Panc1 (cell line): Measurements from ENCODE around the gene CELF1.

Source experiments
- POLR2AphosphoS5 ChIP-seq: IDR thresholded peaks from 2 replicates; pipeline ENCODE4 v1.6.1; 2012; ENCODE audit warnings: mild to moderate bottlenecking, low read depth, low read length, moderate library complexity
- TCF7L2 ChIP-seq: IDR thresholded peaks from 2 replicates; pipeline ENCODE4 v1.6.1; 2011; ENCODE audit warnings: mild to moderate bottlenecking, low read depth, low read length, inconsistent platforms
- TF ChIP-seq, protein P1 (sequence below): fragments of 450-650 bp; IDR thresholded peaks from 2 replicates; pipeline ENCODE4 v1.5.1; 2017; ENCODE audit warnings: mild to moderate bottlenecking
- TF ChIP-seq, protein P2 (sequence below), 2 experiments: IDR thresholded peaks; 2 replicates each; pipeline ENCODE4 v1.6.1; 2011 to 2012; ENCODE audit warnings: low read depth in 2 of 2, control low read depth in 1 of 2, low read length in 1 of 2, mild to moderate bottlenecking in 1 of 2, moderate library complexity in 1 of 2; ENCODE audit not compliant: insufficient read depth in 1 of 2

DNA sequence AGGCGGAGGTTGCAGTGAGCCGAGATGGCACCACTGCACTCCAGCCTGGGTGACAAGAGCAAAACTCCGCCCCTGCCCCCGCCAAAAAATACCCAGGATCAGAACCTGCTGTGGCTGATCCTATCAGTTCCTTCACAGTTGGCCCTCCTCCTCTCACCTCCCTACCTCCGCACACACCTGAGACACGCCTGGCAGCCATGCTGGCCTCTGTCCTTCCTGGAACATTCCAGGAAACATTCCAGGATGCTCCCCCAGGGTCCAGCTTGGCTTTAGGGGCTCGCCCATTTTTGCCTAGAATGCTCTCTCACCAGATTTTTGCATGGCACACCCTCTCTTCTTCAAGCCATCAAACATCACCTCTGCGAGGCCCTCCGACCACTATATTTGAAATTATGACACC, 106.1 kb downstream of the CELF1 start:
- TF ChIP-seq, protein P1, sequence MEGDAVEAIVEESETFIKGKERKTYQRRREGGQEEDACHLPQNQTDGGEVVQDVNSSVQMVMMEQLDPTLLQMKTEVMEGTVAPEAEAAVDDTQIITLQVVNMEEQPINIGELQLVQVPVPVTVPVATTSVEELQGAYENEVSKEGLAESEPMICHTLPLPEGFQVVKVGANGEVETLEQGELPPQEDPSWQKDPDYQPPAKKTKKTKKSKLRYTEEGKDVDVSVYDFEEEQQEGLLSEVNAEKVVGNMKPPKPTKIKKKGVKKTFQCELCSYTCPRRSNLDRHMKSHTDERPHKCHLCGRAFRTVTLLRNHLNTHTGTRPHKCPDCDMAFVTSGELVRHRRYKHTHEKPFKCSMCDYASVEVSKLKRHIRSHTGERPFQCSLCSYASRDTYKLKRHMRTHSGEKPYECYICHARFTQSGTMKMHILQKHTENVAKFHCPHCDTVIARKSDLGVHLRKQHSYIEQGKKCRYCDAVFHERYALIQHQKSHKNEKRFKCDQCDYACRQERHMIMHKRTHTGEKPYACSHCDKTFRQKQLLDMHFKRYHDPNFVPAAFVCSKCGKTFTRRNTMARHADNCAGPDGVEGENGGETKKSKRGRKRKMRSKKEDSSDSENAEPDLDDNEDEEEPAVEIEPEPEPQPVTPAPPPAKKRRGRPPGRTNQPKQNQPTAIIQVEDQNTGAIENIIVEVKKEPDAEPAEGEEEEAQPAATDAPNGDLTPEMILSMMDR = no peak
- no peak for TF ChIP-seq POLR2AphosphoS5
- TF ChIP-seq, protein P2, sequence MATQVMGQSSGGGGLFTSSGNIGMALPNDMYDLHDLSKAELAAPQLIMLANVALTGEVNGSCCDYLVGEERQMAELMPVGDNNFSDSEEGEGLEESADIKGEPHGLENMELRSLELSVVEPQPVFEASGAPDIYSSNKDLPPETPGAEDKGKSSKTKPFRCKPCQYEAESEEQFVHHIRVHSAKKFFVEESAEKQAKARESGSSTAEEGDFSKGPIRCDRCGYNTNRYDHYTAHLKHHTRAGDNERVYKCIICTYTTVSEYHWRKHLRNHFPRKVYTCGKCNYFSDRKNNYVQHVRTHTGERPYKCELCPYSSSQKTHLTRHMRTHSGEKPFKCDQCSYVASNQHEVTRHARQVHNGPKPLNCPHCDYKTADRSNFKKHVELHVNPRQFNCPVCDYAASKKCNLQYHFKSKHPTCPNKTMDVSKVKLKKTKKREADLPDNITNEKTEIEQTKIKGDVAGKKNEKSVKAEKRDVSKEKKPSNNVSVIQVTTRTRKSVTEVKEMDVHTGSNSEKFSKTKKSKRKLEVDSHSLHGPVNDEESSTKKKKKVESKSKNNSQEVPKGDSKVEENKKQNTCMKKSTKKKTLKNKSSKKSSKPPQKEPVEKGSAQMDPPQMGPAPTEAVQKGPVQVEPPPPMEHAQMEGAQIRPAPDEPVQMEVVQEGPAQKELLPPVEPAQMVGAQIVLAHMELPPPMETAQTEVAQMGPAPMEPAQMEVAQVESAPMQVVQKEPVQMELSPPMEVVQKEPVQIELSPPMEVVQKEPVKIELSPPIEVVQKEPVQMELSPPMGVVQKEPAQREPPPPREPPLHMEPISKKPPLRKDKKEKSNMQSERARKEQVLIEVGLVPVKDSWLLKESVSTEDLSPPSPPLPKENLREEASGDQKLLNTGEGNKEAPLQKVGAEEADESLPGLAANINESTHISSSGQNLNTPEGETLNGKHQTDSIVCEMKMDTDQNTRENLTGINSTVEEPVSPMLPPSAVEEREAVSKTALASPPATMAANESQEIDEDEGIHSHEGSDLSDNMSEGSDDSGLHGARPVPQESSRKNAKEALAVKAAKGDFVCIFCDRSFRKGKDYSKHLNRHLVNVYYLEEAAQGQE (IDR thresholded peaks at IDR 0.05; ENCODE audit: insufficient read depth in 1 of 2, low read depth in 2 of 2, low read length in 1 of 2) = no peak
- TF ChIP-seq TCF7L2 = no peak
